HCT116 (cell line): Measurements from ENCODE around the gene SLC25A3. TPM values are rescaled to one million over a fixed set of nuclear protein-coding genes. Genes with fewer than 3 reads are reported as not detected.

Experiments
- ATAC-seq: fragments of 200-7000 bp; cut with Tn5 transposase; 2 replicates; pipeline ENCODE4 v1.9.1; 2020; ENCODE audit warnings: mild to moderate bottlenecking, moderate library complexity
- BruUV-seq: library from RNA; stranded (reverse); fragments of 400-500 nt; replicated peaks from 2 replicates; lab custom pipeline; 2021; lab: Mats Ljungman, UMichigan
- CTCF ChIA-PET: fragments of 300-600 bp; sonication (Branson Sonifier 250); formaldehyde crosslinking; loops from one replicate; lab custom pipeline; 2021; ENCODE audit warnings: antibody characterized with exemption; lab: Charles Lee
- POLR2A ChIA-PET: fragments of 300-600, 350-600 bp; sonication (Branson Sonifier 250); formaldehyde crosslinking; loops from one replicate; lab custom pipeline; 2021; ENCODE audit warnings: antibody characterized with exemption; lab: Charles Lee
- RAD21 ChIA-PET, 2 experiments: fragments of 300-600 bp; sonication (Branson Sonifier 250); formaldehyde crosslinking; loops; one replicate each; lab custom pipeline; 2023; ENCODE audit warnings: low total read pairs in 2 of 2; ENCODE audit not compliant: uncharacterized antibody in 2 of 2, unreplicated experiment in 2 of 2, low non-redundant PET in 1 of 2; lab: Charles Lee
- DNase-seq: peaks from one replicate; pipeline ENCODE4 v3.0.0-alpha.2; 2010; ENCODE audit warnings: low read depth, low spot score
- H2AFZ ChIP-seq: fragments of 200-600 bp; shearing (Covaris generic), sonication (generic); 2 replicates; pipeline ENCODE4 v1.6.1; 2017; ENCODE audit warnings: low read depth, mixed run types, mixed read lengths, antibody characterized with exemption, low read length; ENCODE audit not compliant: poor library complexity, severe bottlenecking
- H3K27ac ChIP-seq: 2 replicates; pipeline ENCODE4 v1.5.1; 2012; ENCODE audit warnings: low read depth, low read length
- H3K27me3 ChIP-seq: fragments of 200-600 bp; sonication (generic); 2 replicates; pipeline ENCODE4 v1.6.1; 2016; ENCODE audit warnings: mixed run types, low read length, mixed read lengths; ENCODE audit not compliant: insufficient read depth
- H3K36me3 ChIP-seq, 2 experiments: fragments of 200-500 bp in 1 of 2; fragments of 200-600 bp in 1 of 2; sonication (Bioruptor generic) in 1 of 2; sonication (generic) in 1 of 2; 2 replicates each; pipeline versions ENCODE4 v1.5.1 to v1.6.1; 2014 to 2016; ENCODE audit warnings: low read length in 2 of 2, inconsistent platforms in 1 of 2, mixed read lengths in 1 of 2, mixed run types in 1 of 2; ENCODE audit not compliant: insufficient read depth in 2 of 2, control insufficient read depth in 1 of 2
- H3K4me1 ChIP-seq, 2 experiments: fragments of 200-600 bp in 1 of 2; sonication (generic) in 1 of 2; 2 replicates each; pipeline versions ENCODE4 v1.5.1 to v1.6.1; 2012 to 2017; ENCODE audit warnings: low read length in 2 of 2, inconsistent platforms in 1 of 2, mild to moderate bottlenecking in 1 of 2, mixed read lengths in 1 of 2, mixed run types in 1 of 2, moderate library complexity in 1 of 2; ENCODE audit not compliant: insufficient read depth in 2 of 2, control insufficient read depth in 1 of 2
- H3K4me2 ChIP-seq: fragments of 200-600 bp; sonication (generic); 2 replicates; pipeline ENCODE4 v1.6.1; 2017; ENCODE audit warnings: mixed run types, low read length, mixed read lengths
- H3K4me3 ChIP-seq, 2 experiments: fragments of 200-600 bp in 1 of 2; sonication (generic) in 1 of 2; replicated peaks in 1 of 2; 2 replicates each; pipeline ENCODE4 v1.5.1; 2011 to 2016; ENCODE audit warnings: low read length in 2 of 2, control low read depth in 1 of 2, low read depth in 1 of 2, mild to moderate bottlenecking in 1 of 2, mixed read lengths in 1 of 2, mixed run types in 1 of 2
- H3K79me2 ChIP-seq: fragments of 200-600 bp; sonication (generic); 2 replicates; pipeline ENCODE4 v1.6.1; 2017; ENCODE audit warnings: mild to moderate bottlenecking, mixed run types, low read length, moderate library complexity, mixed read lengths; ENCODE audit not compliant: insufficient read depth
- H3K9ac ChIP-seq: fragments of 200-600 bp; sonication (generic); 2 replicates; pipeline ENCODE4 v1.6.1; 2016; ENCODE audit warnings: low read length, mixed read lengths
- H3K9me2 ChIP-seq: fragments of 200-600 bp; sonication (generic), shearing (Covaris generic); 2 replicates; pipeline ENCODE4 v1.6.1; 2017; ENCODE audit warnings: mixed run types, mild to moderate bottlenecking, moderate library complexity; ENCODE audit not compliant: insufficient read depth
- H3K9me3 ChIP-seq, 2 experiments: fragments of 200-500 bp in 1 of 2; fragments of 200-600 bp in 1 of 2; sonication (Bioruptor generic) in 1 of 2; sonication (generic) in 1 of 2; 2 replicates each; pipeline ENCODE4 v1.6.1; 2014 to 2017; ENCODE audit warnings: low read length in 2 of 2, mixed read lengths in 2 of 2, inconsistent platforms in 1 of 2, low read depth in 1 of 2, mild to moderate bottlenecking in 1 of 2, mixed run types in 1 of 2, moderate library complexity in 1 of 2; ENCODE audit not compliant: control insufficient read depth in 1 of 2, insufficient read depth in 1 of 2
- H4K20me1 ChIP-seq: fragments of 200-600 bp; sonication (generic), shearing (Covaris generic); 2 replicates; pipeline ENCODE4 v1.6.1; 2017; ENCODE audit warnings: mixed run types, mild to moderate bottlenecking, moderate library complexity; ENCODE audit not compliant: insufficient read depth
- ATF3 ChIP-seq: IDR thresholded peaks from 2 replicates; pipeline ENCODE4 v1.6.1; 2012
- CBX3 ChIP-seq: IDR thresholded peaks from 2 replicates; pipeline ENCODE4 v1.6.1; 2012; ENCODE audit warnings: low read depth
- CTCF ChIP-seq, 3 experiments: fragments of 200-600 bp in 1 of 3; sonication (generic) in 1 of 3; IDR thresholded peaks in 2 of 3; conservative IDR thresholded peaks in 1 of 3; 2 replicates each; pipeline ENCODE4 v1.5.1; 2012 to 2017; ENCODE audit warnings: low read depth in 2 of 3, low read length in 2 of 3, antibody characterized with exemption in 1 of 3, borderline replicate concordance in 1 of 3, control low read depth in 1 of 3, mild to moderate bottlenecking in 1 of 3, mixed read lengths in 1 of 3, mixed run types in 1 of 3, moderate library complexity in 1 of 3; ENCODE audit not compliant: insufficient read depth in 1 of 3
- EGR1 ChIP-seq: IDR thresholded peaks from 2 replicates; pipeline ENCODE4 v1.6.1; 2012; ENCODE audit warnings: low read depth
- ELF1 ChIP-seq: IDR thresholded peaks from 2 replicates; pipeline ENCODE4 v1.6.1; 2012; ENCODE audit warnings: low read depth, borderline replicate concordance
- EZH2phosphoT487 ChIP-seq: fragments of 200-600 bp; IDR thresholded peaks from 2 replicates; pipeline ENCODE4 v1.6.1; 2018; ENCODE audit warnings: antibody characterized with exemption, borderline replicate concordance
- JUND ChIP-seq: IDR thresholded peaks from 2 replicates; pipeline ENCODE4 v1.6.1; 2012
- POLR2A ChIP-seq: IDR thresholded peaks from 2 replicates; pipeline ENCODE4 v1.7.0; 2011; ENCODE audit warnings: borderline replicate concordance; ENCODE audit not compliant: insufficient read depth, insufficient read length; ENCODE audit errors: extremely low read depth
- ZFX ChIP-seq: fragments of 450-650 bp; IDR thresholded peaks from 2 replicates; pipeline ENCODE4 v1.6.1; 2017
- ZNF274 ChIP-seq: fragments of 200-500 bp; sonication (Bioruptor generic); IDR thresholded peaks from 2 replicates; pipeline ENCODE4 v1.6.1; 2014; ENCODE audit warnings: mild to moderate bottlenecking, low read depth, low read length, inconsistent platforms
- intact Hi-C: fragments of 100-400 bp; cut with micrococcal nuclease; formaldehyde crosslinking; loops from 2 replicates; pipeline ENCODE4 v1.10.0; 2022
- total RNA-seq: library from RNA; stranded (reverse); gene quantifications from one replicate; pipeline ENCODE4 v1.2.1, GENCODE V29; 2021; ENCODE audit not compliant: unreplicated experiment
- TF ChIP-seq, protein P1 (sequence below): IDR thresholded peaks from 2 replicates; pipeline ENCODE4 v1.6.1; 2012
- TF ChIP-seq, protein P2 (sequence below): IDR thresholded peaks from 2 replicates; pipeline ENCODE4 v1.6.1; 2011; ENCODE audit warnings: mild to moderate bottlenecking, low read length, moderate library complexity; ENCODE audit not compliant: insufficient replicate concordance; ENCODE audit errors: extremely low read depth

Gene SLC25A3
- total RNA-seq, 1 experiment from 2014 or later, result 927 TPM

DNA sequence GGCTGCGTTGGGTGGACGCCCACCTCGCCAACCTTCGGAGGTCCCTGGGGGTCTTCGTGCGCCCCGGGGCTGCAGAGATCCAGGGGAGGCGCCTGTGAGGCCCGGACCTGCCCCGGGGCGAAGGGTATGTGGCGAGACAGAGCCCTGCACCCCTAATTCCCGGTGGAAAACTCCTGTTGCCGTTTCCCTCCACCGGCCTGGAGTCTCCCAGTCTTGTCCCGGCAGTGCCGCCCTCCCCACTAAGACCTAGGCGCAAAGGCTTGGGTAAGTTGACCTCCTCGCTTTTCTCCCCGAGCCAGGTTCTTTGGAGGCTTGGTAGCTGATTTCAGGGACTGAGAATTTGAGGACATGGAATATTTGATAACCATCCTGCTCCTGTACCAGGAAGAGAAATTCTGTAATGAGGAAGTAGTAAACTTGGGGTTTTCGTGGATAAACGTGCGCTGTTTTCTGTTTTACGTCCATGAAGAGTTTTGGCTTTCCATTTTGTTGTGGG is 52.1 kb downstream of the SLC25A3 start:
- ChIA-PET POLR2A (no interaction called here), RAD21 (no interaction called here), CTCF (interaction anchor here (1.1 kb wide), 1 partner anchor 79 kb away, joined by 3 read pairs; no protein-coding TSS in a partner anchor)
- peaks cover 0 to 19% of the 10 kb centered on the region in 2 experiments; a peak in 2 of 4 replicates for H3K36me3 ChIP-seq
- DNase-seq (no peak), ATAC-seq (peak; percentile 13)
- H3K27me3 ChIP-seq, result no peaks in the 10 kb centered on the region
- peak overlapping the region; percentile 78 for H3K9ac ChIP-seq
- no peaks in the 10 kb centered on the region for H3K9me3 ChIP-seq
- no peak for TF ChIP-seq JUND
- no peak for TF ChIP-seq ATF3
- no peak for TF ChIP-seq CBX3
- peak; percentile 62 for TF ChIP-seq ZFX
- H2AFZ ChIP-seq, result peak overlapping the region; percentile 1
- H3K9me2 ChIP-seq, result no peaks in the 10 kb centered on the region
- BruUV-seq, result TSS peak; percentile 73
- H3K27ac ChIP-seq, result peak overlapping the region; percentile 88
- H4K20me1 ChIP-seq, result no peaks in the 10 kb centered on the region
- H3K4me3 ChIP-seq, result peak overlapping the region; percentile 68 to 91
- H3K79me2 ChIP-seq, result peaks cover 28% of the 10 kb centered on the region
- H3K4me1 ChIP-seq, result peaks cover 2 to 17% of the 10 kb centered on the region in 2 experiments; a peak in 3 of 4 replicates
- peak overlapping the region; percentile 77 for H3K4me2 ChIP-seq
- intact Hi-C loops, result loop anchor here (2.0 kb wide), 1 partner anchor 53 kb away; the partner anchor contains the start of gene SLC25A3

DNA sequence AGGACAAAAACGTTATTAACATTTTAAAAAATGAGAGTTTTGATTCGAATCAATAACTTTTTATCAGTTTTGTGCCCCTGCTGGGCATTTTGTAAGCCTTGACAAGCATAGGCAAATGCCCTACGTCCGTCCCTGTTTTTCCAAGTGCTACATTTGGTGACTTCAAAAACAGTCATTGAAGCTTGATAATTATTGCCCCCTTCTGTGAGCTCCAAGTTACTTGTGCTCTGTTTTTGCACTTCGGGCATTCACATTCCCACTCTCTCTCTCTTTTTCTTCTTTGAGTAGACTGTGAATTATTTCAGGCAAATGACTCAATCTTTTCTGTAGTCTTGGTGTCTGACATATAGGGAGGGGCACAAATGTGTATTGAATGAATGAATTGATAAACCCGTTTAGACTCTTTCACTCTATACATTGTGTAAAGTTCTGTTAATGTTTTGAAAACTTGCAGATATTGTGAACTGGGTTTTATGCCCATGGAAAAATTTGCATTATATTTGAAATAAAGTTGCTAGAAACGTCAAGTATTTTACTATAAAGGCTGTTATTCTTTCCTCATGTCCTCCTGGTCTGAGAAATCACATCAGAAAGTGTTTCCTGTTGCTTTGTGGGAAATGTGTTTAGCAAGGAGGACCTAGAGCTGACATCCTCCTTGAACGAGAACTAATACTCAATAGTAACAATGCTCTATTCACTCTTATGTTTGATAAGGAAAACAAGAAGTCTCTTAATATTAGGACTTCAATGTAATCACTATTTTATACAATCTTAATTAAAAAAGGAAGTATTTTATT is 53.0 kb downstream of the SLC25A3 start:
- Histone ChIP-seq H3K4me3 (peak overlapping the region; percentile 68 to 91), H2AFZ (no peak overlapping the region), H4K20me1 (no peaks in the 10 kb centered on the region), H3K27ac (no peak overlapping the region; the same call in 1 of the 2 replicates), H3K4me2 (peak overlapping the region; percentile 77), H3K79me2 (peaks cover 28% of the 10 kb centered on the region), H3K9me3 (no peaks in the 10 kb centered on the region), H3K9ac (peak overlapping the region; percentile 78), H3K27me3 (no peaks in the 10 kb centered on the region), H3K9me2 (no peaks in the 10 kb centered on the region), H3K4me1 (peaks cover 2 to 17% of the 10 kb centered on the region in 2 experiments; a peak in 3 of 4 replicates), H3K36me3 (peaks cover 0 to 26% of the 10 kb centered on the region in 2 experiments; a peak in 2 of 4 replicates)
- BruUV-seq, result no TSS peak
- ChIA-PET RAD21 (no interaction called here), CTCF (interaction anchor here (1.1 kb wide), 1 partner anchor 79 kb away, joined by 3 read pairs; no protein-coding TSS in a partner anchor), POLR2A (no interaction called here)
- peak; percentile 15 for DNase-seq
- intact Hi-C loops, result no loop called here
- no peak for ATAC-seq
- no peak for TF ChIP-seq JUND
- no peak for TF ChIP-seq EZH2phosphoT487
- TF ChIP-seq POLR2A, result no peak
- TF ChIP-seq, protein P1, sequence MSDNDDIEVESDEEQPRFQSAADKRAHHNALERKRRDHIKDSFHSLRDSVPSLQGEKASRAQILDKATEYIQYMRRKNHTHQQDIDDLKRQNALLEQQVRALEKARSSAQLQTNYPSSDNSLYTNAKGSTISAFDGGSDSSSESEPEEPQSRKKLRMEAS, result no peak
- TF ChIP-seq, protein P2, sequence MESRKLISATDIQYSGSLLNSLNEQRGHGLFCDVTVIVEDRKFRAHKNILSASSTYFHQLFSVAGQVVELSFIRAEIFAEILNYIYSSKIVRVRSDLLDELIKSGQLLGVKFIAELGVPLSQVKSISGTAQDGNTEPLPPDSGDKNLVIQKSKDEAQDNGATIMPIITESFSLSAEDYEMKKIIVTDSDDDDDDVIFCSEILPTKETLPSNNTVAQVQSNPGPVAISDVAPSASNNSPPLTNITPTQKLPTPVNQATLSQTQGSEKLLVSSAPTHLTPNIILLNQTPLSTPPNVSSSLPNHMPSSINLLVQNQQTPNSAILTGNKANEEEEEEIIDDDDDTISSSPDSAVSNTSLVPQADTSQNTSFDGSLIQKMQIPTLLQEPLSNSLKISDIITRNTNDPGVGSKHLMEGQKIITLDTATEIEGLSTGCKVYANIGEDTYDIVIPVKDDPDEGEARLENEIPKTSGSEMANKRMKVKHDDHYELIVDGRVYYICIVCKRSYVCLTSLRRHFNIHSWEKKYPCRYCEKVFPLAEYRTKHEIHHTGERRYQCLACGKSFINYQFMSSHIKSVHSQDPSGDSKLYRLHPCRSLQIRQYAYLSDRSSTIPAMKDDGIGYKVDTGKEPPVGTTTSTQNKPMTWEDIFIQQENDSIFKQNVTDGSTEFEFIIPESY, result no peak
- TF ChIP-seq ATF3, result no peak
- no peak for TF ChIP-seq ZFX
- 0 out of 2 replicates have a peak, but pooled peaks have one; percentile 18 for TF ChIP-seq EGR1
- no peak for TF ChIP-seq ELF1
- peak; percentile 16 to 38 (median 20); a peak in 3 of 6 replicates for TF ChIP-seq CTCF (IDR thresholded peaks at IDR 0.05 in 2 of 3, conservative IDR thresholded peaks at IDR 0.05 in 1 of 3; ENCODE audit: borderline replicate concordance in 1 of 3, insufficient read depth in 1 of 3, low read depth in 2 of 3, low read length in 2 of 3)
- no peak for TF ChIP-seq ZNF274
- TF ChIP-seq CBX3, result no peak
